Choroid plexus epithelial cell (primary cell): ENCODE results near the gene ME3.

Experiments
- DNase-seq: peaks from one replicate; pipeline ENCODE4 v3.0.0-alpha.2; 2010; ENCODE audit warnings: low read depth
- H3K4me3 ChIP-seq: 2 replicates; pipeline ENCODE4 v1.5.1; 2011; ENCODE audit warnings: low read depth, mild to moderate bottlenecking, control low read depth, low read length, moderate library complexity
- TF ChIP-seq, protein P1 (sequence below): conservative IDR thresholded peaks from 2 replicates; pipeline ENCODE4 v1.5.1; 2011; ENCODE audit warnings: low read depth, mild to moderate bottlenecking, control low read depth, inconsistent platforms, low read length, moderate library complexity

ME3 gene

DNA sequence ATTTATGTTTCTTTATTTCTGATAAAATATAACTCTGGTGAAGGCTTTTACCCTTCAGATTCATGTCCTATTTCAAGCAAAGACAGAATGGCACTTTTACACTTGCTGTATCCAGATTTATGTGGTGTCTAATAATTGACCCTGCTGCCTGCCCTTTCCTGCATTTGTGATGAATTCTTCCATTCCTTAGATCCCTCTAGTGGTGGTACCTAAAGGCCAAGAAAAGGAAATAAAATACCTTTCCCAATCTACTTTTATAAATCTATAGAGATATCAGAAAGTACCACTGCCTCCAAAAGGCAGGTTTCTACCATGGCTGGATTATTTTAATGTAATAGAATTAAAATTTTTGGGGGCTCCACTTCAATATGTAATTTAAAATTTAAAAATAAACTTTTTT lies 263.6 kb downstream of the ME3 start:
- peak; percentile 26 for DNase-seq
- TF ChIP-seq, protein P1, sequence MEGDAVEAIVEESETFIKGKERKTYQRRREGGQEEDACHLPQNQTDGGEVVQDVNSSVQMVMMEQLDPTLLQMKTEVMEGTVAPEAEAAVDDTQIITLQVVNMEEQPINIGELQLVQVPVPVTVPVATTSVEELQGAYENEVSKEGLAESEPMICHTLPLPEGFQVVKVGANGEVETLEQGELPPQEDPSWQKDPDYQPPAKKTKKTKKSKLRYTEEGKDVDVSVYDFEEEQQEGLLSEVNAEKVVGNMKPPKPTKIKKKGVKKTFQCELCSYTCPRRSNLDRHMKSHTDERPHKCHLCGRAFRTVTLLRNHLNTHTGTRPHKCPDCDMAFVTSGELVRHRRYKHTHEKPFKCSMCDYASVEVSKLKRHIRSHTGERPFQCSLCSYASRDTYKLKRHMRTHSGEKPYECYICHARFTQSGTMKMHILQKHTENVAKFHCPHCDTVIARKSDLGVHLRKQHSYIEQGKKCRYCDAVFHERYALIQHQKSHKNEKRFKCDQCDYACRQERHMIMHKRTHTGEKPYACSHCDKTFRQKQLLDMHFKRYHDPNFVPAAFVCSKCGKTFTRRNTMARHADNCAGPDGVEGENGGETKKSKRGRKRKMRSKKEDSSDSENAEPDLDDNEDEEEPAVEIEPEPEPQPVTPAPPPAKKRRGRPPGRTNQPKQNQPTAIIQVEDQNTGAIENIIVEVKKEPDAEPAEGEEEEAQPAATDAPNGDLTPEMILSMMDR = peak; percentile 62

DNA sequence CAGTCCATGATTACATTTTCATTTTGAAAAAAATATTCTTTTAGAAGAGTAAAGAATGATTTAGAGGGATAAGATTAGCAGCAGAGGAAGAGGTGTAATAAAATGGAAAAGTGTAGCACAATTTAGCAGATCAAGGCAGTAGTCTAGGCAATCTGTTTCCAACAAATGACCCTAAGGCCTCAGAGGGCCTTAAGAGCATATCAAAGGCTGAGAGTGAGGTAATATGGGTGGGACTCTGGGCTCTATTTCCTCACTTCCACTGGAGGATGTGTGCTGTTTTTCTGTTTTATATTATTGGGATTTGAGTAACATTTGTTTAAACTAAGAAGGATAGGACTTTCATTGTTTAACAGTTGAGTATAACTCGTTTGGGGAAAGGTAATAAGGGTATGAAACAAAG lies 269.0 kb downstream of the ME3 start:
- H3K4me3 ChIP-seq = no peak overlapping the region
- TF ChIP-seq, protein P1 = no peak
- DNase-seq = no peak

More for the DNA sequence above, 263.6 kb downstream of the ME3 start:
- no peak overlapping the region for H3K4me3 ChIP-seq

DNA sequence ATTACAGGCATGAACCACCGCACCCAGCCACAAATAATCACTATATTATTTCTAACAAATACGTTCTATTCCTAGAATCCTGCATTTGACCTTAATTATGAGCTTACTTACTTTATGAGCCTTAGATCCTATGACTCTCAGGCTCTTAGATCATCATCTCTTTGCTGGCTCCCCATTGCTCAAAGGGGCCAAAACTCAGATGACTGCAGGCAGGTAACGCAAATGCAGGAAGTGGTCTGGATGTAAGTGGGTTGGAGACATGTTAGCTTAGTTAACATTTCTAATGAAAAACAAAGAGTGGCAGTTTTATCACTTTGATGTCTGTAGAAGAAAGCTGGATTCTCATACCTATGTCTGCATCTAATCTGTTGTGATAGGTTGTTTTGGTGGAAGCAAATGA lies 274.3 kb downstream of the ME3 start:
- TF ChIP-seq, protein P1 = no peak
- H3K4me3 ChIP-seq = no peak overlapping the region
- DNase-seq = no peak

DNA sequence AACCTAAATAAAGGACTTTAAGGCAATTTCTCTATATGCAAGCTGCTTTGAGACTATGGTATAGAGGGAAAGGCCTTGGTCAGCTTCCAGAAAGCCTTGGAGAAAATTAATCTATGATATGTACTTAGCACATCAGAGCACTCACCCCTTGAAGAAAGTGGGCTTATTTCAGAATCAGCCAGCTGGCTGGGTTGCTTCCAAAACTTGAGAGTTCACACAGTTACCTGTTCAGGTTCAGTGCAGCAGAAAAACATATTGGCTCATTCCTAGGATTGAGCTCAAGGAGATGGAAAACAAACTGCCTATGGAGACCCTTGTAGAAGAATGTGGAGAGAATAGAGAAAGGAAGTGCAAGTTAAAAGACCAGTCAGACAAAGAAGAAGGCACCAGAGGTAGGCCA lies 275.1 kb downstream of the ME3 start:
- TF ChIP-seq, protein P1 = no peak
- no peak overlapping the region for H3K4me3 ChIP-seq
- DNase-seq = no peak

DNA sequence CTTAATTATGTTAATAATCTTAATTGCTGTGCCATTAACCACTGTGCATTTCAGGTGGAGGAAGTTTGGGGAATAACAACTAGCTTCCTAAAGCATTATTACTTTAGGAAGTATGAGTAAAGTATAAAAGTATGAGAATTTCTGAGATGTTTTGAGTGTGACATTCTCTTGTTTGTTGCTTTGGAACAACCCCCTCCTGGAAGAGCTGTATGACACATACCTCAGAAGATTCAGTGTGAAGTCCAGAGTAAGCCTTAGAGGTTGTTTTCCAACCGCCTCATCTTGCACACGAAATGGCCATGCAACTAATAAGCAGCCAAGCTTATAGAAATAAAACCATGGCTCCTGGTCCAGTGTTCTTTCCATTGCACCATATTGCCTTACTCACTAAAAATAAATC lies 276.0 kb downstream of the ME3 start:
- peak; percentile 71 for DNase-seq
- H3K4me3 ChIP-seq = no peak overlapping the region
- TF ChIP-seq, protein P1 = no peak

DNA sequence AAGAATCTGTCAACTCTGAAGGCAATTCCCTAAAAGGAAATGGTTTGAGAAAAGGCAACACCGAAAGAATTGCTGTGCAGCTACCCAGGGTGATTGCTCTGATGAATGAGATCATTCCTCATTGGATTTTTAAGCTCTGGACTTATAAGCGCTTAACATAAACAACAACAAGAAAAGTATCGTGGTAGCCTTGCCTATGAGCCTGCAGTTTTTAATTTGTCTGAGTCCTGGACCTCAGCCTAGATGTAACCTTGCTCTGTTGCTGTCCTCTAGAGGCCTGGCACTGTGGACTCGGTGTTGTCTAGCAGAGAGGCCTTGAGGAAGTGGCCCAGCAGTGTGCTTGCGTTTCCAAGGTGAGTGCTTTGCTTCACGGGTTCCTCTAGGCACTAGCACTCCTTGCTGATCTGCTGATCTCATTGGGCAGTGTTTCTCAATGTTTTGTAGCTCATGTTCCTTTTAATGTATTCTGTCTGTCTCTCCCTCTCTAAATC lies 277.3 kb downstream of the ME3 start:
- DNase-seq = peak; percentile 75
- TF ChIP-seq, protein P1 = no peak
- H3K4me3 ChIP-seq = no peak overlapping the region
